ENCODE results near the gene TOR4A. TPM values are rescaled to one million over a fixed set of nuclear protein-coding genes. Genes with fewer than 3 reads are reported as not detected.

The TOR4A gene
- total RNA-seq, 4 donors from 2014 or later, result 3.3 to 9.0 (median 6.6) TPM

- TF ChIP-seq CTCF (IDR thresholded peaks at IDR 0.05; ENCODE audit: low read depth), result no peak
Observed at GRCh38 chr9:137241490-137242268, 35.8 kb upstream of the TOR4A start.

GRCh38 chr9:137242269-137243203 is 35.0 kb upstream of the TOR4A start:
- TF ChIP-seq CTCF (IDR thresholded peaks at IDR 0.05; ENCODE audit: low read depth), result no peak

GRCh38 chr9:137243626-137244485 is 33.7 kb upstream of the TOR4A start:
- no peak for TF ChIP-seq CTCF (IDR thresholded peaks at IDR 0.05; ENCODE audit: low read depth)

DNA sequence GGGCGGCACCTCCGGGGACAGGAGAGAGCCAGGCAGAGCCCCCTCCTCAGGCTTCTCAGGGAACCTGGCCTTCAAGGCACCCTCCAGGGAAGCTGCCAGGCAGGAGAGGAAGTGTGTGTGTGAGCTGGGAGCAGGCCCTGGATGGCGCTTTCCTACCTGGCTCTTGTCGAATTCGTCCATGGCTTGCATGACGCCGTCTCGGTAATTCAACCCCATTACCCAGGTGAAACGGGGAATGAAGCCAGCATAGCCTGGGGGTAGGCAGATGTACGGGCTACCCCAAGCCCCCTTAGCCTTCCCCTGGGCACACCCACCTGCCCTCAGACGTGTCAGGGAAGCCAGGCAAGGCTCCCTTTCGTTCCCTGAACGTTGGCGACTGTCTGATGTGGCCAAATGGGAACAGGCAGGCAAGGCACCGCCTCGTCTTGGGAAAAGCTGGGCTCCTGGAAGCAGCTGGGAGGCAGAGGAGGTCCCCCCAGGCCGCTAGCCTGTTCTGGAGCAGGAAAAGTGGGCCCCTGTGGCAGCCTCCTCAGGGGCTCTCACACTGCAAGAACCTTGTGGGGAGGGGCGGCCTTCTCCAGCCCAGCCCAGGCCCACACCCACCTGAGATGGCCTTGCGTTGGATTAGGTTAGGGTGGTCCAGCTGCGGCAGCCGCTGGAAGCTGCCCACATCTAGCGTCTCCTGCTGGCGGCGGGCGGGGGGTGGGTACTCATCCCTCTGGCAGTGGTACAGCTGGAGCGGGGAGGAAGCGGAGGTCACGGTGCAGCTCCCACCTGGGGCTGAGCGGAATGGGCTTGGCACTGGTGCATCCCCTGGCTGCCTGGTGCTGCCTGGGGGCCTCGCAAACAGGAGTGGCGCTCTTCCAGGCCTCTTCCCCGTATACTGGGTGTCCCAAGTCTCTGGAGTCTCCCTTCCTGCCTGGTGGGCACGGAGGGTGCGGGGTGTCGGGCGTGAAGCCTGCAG is 32.8 kb upstream of the TOR4A start:
- TF ChIP-seq CTCF (IDR thresholded peaks at IDR 0.05; ENCODE audit: low read depth), result no peak

GRCh38 chr9:137245450-137246421 is 31.8 kb upstream of the TOR4A start:
- TF ChIP-seq CTCF (IDR thresholded peaks at IDR 0.05; ENCODE audit: low read depth), result no peak
